ENCODE data around the gene NKAP. TPM values are rescaled to one million over a fixed set of nuclear protein-coding genes. Genes with fewer than 3 reads are reported as not detected.

The NKAP gene
- total and polyA plus RNA-seq, 11 donors = 2.9 to 7.8 (median 5.9) TPM

DNA sequence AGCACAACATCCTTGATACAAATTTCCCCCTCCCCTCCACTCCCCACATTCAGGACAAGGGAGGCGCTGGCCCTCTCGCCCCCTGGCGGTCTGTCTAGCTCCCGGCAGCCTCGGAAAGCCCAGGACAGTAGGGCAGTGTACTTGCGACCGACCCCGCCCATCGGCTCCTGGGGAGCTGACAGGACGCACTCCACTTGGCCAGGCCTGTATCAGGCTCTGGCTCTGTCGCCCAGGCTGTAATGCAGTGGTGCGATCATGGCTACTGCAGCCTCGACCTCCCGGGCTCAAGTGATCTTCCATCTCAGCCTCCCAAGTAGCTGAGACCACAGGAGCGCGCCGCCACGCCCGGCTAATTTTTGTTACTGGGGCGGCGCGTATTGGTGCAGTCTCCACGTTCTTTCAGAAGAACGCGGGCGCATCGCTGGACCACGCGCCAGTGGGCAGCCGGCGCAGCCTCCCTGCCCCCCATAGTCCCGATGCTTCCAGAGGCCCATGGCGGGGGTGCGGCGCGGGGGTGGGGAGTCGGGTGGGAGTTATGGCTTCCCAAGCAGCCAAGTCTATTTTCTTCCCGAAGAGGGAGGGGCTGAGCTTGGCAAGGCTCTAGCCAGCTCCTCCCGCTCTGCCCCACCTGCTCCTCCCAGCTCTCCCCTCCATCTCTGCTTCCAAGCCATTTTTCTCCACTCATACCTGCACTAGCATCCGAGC lies 55.7 kb downstream of the NKAP start:
- H3K9me3 ChIP-seq = no peaks in the 10 kb centered on the region
- WGBS, 4 donors = 5 to 62% (median 23%) methylated on average over 26 to 40 of the region's 40 CpGs
- H3K36me3 ChIP-seq = no peaks in the 10 kb centered on the region
- H3K4me3 ChIP-seq = peak overlapping the region in 9 of 12 donors; percentile 24 to 48 (median 36)
- ATAC-seq (peak in 3 of 4 donors; percentile 79 to 93 (median 86)), DNase-seq (peak; percentile 33 to 83 (median 60))
- TF ChIP-seq POLR2A (IDR thresholded peaks at IDR 0.05) = no peak
- TF ChIP-seq, protein P1, sequence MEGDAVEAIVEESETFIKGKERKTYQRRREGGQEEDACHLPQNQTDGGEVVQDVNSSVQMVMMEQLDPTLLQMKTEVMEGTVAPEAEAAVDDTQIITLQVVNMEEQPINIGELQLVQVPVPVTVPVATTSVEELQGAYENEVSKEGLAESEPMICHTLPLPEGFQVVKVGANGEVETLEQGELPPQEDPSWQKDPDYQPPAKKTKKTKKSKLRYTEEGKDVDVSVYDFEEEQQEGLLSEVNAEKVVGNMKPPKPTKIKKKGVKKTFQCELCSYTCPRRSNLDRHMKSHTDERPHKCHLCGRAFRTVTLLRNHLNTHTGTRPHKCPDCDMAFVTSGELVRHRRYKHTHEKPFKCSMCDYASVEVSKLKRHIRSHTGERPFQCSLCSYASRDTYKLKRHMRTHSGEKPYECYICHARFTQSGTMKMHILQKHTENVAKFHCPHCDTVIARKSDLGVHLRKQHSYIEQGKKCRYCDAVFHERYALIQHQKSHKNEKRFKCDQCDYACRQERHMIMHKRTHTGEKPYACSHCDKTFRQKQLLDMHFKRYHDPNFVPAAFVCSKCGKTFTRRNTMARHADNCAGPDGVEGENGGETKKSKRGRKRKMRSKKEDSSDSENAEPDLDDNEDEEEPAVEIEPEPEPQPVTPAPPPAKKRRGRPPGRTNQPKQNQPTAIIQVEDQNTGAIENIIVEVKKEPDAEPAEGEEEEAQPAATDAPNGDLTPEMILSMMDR (IDR thresholded peaks at IDR 0.05) = peak; percentile 26 to 60 (median 41)
- intact Hi-C loops (cut with DNase I) = no loop called here
- H3K4me1 ChIP-seq = peaks cover 0 to 5% (median 0%) of the 10 kb centered on the region in 12 donors
- H3K27ac ChIP-seq = no peak overlapping the region
- H3K27me3 ChIP-seq = no peaks in the 10 kb centered on the region

DNA sequence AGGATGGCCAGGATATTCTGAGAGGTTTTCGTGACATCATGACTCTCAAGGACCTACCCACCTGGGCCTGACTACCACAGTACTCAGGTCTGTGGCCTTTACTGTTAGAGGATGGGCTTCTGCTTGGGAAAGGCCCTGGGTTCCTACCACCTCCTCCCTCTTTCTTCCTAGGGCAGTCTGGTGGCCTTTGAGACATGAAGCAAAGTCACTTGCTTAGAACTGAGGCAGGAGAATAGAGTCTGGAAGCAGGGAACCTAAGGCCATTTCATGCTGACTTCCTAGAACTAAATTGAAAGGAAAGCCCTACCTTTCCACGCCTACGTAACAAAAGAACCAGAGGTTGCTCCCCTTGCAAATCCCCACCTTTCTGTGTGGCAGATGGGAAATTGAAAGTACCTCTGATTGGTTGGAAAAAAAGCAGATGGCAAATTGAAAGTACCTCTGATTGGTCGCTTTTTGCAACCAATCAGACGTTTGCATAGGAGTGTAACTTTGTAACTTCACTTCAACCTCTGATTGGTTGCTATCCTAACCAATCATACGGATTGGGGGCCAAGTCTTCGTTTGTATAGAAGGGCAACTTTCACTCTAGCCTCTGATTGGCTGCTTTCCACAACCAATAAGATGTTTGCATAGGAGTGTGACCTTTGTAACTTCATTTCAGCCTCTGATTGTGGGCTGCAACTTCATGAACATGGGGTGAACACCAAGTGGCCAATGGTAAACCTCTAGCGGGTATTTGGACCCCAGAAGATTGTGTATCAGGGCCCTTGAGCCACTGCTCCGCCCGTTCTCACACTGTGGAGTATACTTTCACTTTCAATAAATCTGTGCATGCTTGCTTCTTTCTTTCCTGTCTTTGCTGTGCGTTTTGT lies 57.8 kb downstream of the NKAP start:
- Histone ChIP-seq H3K27ac (no peak overlapping the region), H3K27me3 (no peaks in the 10 kb centered on the region), H3K4me1 (peaks cover 0 to 5% (median 0%) of the 10 kb centered on the region in 12 donors), H3K9me3 (no peaks in the 10 kb centered on the region), H3K36me3 (no peaks in the 10 kb centered on the region), H3K4me3 (no peak overlapping the region)
- DNase-seq = no peak
- intact Hi-C loops (cut with DNase I) = no loop called here
- 73 to 86% (median 82%) methylated on average over 11 of the region's 11 CpGs for WGBS, 4 donors
- ATAC-seq = no peak
- TF ChIP-seq, protein P1 (IDR thresholded peaks at IDR 0.05) = no peak
- no peak for TF ChIP-seq POLR2A (IDR thresholded peaks at IDR 0.05)

DNA sequence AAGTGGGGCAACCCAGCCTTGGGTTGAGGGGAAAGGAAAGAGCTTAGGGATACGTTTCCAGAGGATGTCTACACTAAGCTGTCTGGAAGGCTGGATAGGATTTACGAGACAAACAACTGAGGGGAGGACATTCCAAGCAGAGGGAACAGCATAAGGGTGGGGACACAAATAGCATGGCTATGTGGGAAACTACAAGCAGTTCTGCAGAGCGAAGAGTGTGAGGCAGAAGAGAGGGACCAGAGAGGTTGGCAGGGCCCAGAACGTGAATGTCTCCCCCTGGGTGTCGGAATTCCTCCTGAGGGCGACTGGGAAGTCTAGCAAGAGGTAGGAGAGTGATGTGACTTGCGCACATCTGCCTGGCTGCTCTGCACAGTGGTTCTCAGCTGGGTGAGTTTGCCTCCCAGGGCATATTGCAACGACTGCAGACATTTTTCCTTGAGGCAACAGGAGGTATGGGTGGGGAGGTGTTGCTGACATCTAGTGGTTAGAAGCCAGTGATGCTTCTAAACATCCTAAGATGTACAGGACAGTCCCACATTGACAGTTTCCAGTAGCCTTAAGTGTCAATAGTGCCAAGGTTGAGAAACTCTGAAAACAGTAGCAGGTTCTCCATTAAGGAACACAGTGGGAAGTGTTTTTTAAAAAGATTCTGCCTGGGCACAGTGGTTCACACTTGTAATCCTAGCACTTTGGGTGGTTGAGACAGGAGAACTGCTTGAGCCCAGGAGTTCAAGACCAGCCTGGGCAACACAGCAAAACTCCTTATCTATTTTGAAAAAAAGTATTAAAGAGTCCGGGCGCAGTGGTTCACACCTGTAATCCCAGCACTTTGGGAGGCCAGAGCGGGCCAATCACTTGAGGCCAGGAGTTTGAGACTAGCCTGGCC lies 62.8 kb downstream of the NKAP start:
- Histone ChIP-seq H3K9me3 (no peaks in the 10 kb centered on the region), H3K4me3 (no peak overlapping the region), H3K4me1 (no peaks in the 10 kb centered on the region), H3K36me3 (peaks cover 0 to 41% (median 18%) of the 10 kb centered on the region in 9 donors), H3K27ac (no peak overlapping the region), H3K27me3 (no peaks in the 10 kb centered on the region)
- ATAC-seq (peak in 3 of 4 donors; percentile 73 to 86 (median 79)), DNase-seq (peak in 1 of 5 donors; percentile 7)
- TF ChIP-seq, protein P1 (IDR thresholded peaks at IDR 0.05) = peak; percentile 28 to 62 (median 42)
- TF ChIP-seq POLR2A (IDR thresholded peaks at IDR 0.05) = no peak
- 60 to 69% (median 61%) methylated on average over 11 of the region's 11 CpGs for WGBS, 4 donors
- intact Hi-C loops (cut with DNase I) = no loop called here
